HG02642 (cell line): ENCODE measurements around the gene DNAH10.

Source experiments
- ATAC-seq: cut with Tn5 transposase; IDR thresholded peaks from one replicate; pipeline ENCODE4 v1.9.1; 2021; ENCODE audit warnings: mild to moderate bottlenecking; ENCODE audit not compliant: unreplicated experiment, poor library complexity

Gene DNAH10

DNA sequence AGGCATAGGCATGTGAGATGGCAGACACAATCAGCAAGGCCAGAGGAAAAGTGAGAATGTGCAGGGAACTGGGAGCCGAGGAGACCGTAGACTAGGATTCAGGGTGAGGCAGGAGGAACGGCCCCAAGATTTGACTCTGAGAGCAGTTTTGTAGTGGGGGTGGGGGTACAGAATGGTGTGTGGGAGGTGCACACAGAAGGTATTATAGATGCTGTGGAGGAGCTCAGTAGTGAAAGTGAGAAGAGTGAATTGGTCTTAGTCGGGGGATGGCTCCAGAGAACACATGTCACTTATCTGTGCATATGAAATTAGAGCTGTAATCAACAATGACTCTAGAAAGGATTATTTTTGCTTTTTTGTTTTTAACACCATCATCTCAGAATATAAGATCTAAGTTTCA is 222.8 kb downstream of the DNAH10 start:
- ATAC-seq: no peak
